SU-DHL-6 (cell line): ENCODE data around the gene ZBTB32.

Experiments used
- EZH2phosphoT487 ChIP-seq: fragments of 200-600 bp; sonication (generic), shearing (Covaris generic); conservative IDR thresholded peaks from 2 replicates; pipeline ENCODE4 v1.6.1; 2018; ENCODE audit warnings: mild to moderate bottlenecking, antibody characterized with exemption, low read length, moderate library complexity, mixed read lengths
- TF ChIP-seq, protein P1 (sequence below): fragments of 200-600 bp; sonication (generic); IDR thresholded peaks from one replicate; pipeline ENCODE4 v1.5.1; 2017; ENCODE audit warnings: antibody characterized with exemption, mild to moderate bottlenecking, low read length, moderate library complexity; ENCODE audit not compliant: insufficient read depth, poor library complexity, severe bottlenecking

DNA sequence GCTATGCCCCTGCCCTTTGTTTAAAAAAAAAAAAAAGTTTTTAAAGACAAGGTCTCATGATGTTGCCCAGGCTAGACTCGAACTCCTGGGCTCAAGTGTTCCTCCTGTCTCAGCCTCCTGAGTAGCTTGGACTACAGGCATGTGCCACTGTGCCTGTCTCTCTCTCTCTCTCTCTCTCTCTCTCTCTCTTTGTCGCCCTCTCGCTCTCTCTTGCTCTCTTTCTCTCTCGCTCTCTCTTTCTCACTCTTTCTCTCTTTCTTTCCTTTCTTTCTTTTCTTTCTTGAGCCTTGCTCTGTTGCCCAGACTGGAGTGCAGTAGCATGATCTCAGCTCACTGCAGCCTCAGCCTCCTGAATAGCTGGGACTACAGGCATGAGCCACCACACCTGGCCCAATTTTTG, 48.8 kb upstream of the ZBTB32 start:
- TF ChIP-seq EZH2phosphoT487, result no peak
- TF ChIP-seq, protein P1, sequence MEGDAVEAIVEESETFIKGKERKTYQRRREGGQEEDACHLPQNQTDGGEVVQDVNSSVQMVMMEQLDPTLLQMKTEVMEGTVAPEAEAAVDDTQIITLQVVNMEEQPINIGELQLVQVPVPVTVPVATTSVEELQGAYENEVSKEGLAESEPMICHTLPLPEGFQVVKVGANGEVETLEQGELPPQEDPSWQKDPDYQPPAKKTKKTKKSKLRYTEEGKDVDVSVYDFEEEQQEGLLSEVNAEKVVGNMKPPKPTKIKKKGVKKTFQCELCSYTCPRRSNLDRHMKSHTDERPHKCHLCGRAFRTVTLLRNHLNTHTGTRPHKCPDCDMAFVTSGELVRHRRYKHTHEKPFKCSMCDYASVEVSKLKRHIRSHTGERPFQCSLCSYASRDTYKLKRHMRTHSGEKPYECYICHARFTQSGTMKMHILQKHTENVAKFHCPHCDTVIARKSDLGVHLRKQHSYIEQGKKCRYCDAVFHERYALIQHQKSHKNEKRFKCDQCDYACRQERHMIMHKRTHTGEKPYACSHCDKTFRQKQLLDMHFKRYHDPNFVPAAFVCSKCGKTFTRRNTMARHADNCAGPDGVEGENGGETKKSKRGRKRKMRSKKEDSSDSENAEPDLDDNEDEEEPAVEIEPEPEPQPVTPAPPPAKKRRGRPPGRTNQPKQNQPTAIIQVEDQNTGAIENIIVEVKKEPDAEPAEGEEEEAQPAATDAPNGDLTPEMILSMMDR, result no peak
